ENCODE data around the gene FZR1. TPM values are rescaled to one million over a fixed set of nuclear protein-coding genes. Genes with fewer than 3 reads are reported as not detected.

The FZR1 gene
- total RNA-seq, 1 experiment from 2014 or later: 51.4 TPM

DNA sequence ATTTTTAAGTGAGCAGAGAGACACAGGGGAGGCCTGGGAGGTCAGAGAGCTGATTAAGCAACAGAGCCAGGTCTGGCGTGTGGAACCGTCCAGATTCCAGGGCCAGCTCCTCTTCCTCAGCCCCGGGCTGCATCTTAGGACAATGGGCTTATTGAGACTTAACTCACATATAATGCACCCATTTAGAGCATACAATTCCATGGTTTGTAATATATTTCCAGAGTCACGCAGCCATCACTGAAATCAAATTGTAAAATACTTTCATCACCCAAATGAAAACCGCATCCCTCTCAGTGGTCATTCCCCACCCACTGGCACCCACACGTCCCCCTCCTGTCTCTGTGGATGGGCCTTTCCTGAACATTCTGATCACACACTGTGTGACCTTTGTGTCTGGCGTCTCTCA is 64.5 kb downstream of the FZR1 start:
- Histone ChIP-seq H3K4me1 (ENCODE audit: insufficient read depth, low read length) (no peaks in the 10 kb centered on the region), H2BK12ac (ENCODE audit: insufficient read length, low read depth, low read length) (no peak overlapping the region), H3K9ac (ENCODE audit: extremely low read depth, insufficient read length, low read length) (no peak overlapping the region), H3K56ac (ENCODE audit: insufficient read length, low read depth, low read length) (no peak overlapping the region), H3K79me2 (ENCODE audit: insufficient read depth, low read length) (no peaks in the 10 kb centered on the region), H4K8ac (replicated peaks; ENCODE audit: insufficient read length, low read depth, low read length) (no peak overlapping the region), H3K4me2 (ENCODE audit: insufficient read depth, insufficient read length, low read length) (no peak overlapping the region), H3T11ph (ENCODE audit: low read length) (no peak overlapping the region), H3K9me3 (ENCODE audit: control insufficient read depth, low read depth, low read length) (no peaks in the 10 kb centered on the region), H3K4ac (ENCODE audit: low read depth, low read length) (no peak overlapping the region), H2AK5ac (ENCODE audit: insufficient read length, low read length) (no peak overlapping the region), H3K27ac (ENCODE audit: insufficient read length, low read depth, low read length) (no peak overlapping the region), H4K91ac (ENCODE audit: insufficient read length, low read depth, low read length) (no peak overlapping the region), H2BK120ac (ENCODE audit: low read depth, low read length, poor library complexity, severe bottlenecking) (no peak overlapping the region), H3K18ac (ENCODE audit: insufficient read length, low read depth, low read length) (no peak overlapping the region), H3K79me1 (ENCODE audit: insufficient read depth, low read depth, low read length, poor library complexity, severe bottlenecking) (no peaks in the 10 kb centered on the region), H2BK5ac (ENCODE audit: insufficient read length, low read length) (no peak overlapping the region), H4K5ac (ENCODE audit: insufficient read length, low read depth, low read length) (no peak overlapping the region), H3K14ac (ENCODE audit: insufficient read depth, low read length) (no peak overlapping the region), H3K23ac (ENCODE audit: insufficient read length, low read depth, low read length) (no peak overlapping the region), H4K20me1 (ENCODE audit: control insufficient read depth, insufficient read depth, insufficient read length) (no peaks in the 10 kb centered on the region), H2BK20ac (ENCODE audit: low read depth, low read length, poor library complexity, severe bottlenecking) (no peak overlapping the region), H2BK15ac (ENCODE audit: low read depth, low read length) (no peak overlapping the region), H3K27me3 (ENCODE audit: insufficient read depth, low read length) (no peaks in the 10 kb centered on the region), H3K23me2 (ENCODE audit: insufficient read length, low read depth, low read length, poor library complexity, severe bottlenecking) (no peaks in the 10 kb centered on the region), H2AFZ (ENCODE audit: low read length) (no peak overlapping the region)
- Mint-ChIP-seq H3K9me3 (no peaks in the 10 kb centered on the region; a peak in 1 of 5 replicates), H3K4me3 (no peak overlapping the region), H3K27ac (no peak overlapping the region), H3K4me1 (peaks cover 9 to 14% of the 10 kb centered on the region in 2 experiments), H3K27me3 (ENCODE audit: low read depth) (peaks cover 8% of the 10 kb centered on the region), H3K36me3 (ENCODE audit: insufficient read depth in 1 of 3, low read depth in 3 of 3) (peaks cover 8 to 10% (median 9%) of the 10 kb centered on the region in 3 experiments)
- no peak for DNase-seq
- no CpG with 5 or more reads among the region's 7 CpGs for WGBS (ENCODE audit: extremely low coverage, insufficient read length, low lambda C conversion rate)
- TF ChIP-seq CTCF (conservative IDR thresholded peaks at IDR 0.05): no peak

All from H9 (cell line).